IPS-11a (cell line): Measurements from ENCODE around the gene ZNF716.
"Not testable (repeated sequence)": the region's sequence is repeated elsewhere in the genome, so short reads cannot be mapped to it uniquely, and the experiment has no call there.

Experiments used
- H3K4me3 ChIP-seq: one replicate; pipeline ENCODE4 v1.5.1; 2013; ENCODE audit warnings: low read depth, low read length, control low read depth

Gene ZNF716

DNA sequence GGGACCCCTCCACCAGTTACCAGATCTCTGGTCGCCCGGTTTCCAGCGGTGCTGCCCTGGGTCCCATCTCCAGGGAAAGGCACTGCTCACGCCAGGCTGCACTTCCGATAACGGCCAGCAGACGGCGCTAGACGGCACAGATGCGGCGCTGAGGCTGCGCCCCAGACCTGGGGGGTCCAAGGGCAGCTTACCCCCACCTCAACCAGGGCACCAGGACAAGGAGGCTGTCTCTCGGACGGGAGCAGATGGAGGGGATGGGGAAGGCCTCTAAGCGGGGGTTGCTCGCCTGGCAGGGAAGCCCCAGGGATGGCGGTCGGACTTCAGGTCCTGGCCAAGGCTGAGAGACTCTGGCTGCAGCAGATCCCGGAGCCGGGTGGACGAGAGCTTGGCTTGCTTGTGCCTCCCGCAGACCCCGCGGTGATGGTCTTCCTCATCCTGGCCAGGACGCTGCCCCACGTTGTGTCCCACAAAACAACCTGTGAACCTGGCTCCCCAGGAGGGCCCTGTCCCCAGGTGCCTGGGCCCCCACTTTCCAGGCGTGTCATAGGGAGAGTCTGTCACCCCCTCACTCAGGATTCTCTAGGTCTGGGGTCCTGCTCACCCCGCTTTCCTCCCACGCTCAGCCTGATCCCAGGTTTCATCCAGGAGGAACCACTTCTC lies 23.9 kb upstream of the ZNF716 start:
- H3K4me3 ChIP-seq: no peak overlapping the region

DNA sequence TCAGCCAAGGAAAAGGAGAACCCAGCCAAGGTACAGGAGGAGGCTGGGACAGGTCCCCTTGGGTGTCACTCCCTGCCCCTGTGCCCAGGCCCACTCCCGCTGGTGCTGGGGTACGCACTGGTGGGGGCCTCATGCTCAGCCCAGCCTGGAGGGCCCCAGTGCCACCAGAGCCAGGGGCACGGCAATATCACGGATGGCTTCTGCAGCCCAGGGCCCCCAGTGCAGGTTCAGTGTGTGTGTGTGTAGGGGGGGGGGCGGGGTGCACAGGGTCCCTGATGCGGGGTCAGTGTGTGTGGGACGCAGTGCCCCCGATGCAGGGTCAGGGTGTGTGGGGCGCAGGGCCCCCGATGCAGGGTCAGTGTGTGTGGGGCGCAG lies 23.4 kb upstream of the ZNF716 start:
- no peak overlapping the region for H3K4me3 ChIP-seq

DNA sequence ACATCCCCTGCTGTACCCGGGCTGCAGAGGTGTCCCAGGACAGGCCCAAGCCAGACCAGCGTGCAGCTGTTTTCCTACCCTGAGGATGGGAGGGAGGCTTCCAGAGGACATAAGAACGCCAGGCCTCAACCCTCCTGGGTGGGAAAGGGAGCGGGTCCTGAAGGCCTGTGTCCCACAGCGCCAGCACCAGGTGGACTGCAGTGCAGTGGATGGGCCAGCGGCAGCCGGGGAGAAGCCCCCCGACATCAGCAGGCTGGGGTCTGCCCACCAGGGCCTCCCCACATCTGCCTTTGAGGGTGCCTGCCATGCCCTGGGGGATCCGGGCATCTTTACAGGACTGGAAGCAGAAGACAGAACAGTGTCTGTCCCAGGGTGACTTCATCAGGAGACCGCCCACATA lies 22.8 kb upstream of the ZNF716 start:
- H3K4me3 ChIP-seq: no peak overlapping the region

DNA sequence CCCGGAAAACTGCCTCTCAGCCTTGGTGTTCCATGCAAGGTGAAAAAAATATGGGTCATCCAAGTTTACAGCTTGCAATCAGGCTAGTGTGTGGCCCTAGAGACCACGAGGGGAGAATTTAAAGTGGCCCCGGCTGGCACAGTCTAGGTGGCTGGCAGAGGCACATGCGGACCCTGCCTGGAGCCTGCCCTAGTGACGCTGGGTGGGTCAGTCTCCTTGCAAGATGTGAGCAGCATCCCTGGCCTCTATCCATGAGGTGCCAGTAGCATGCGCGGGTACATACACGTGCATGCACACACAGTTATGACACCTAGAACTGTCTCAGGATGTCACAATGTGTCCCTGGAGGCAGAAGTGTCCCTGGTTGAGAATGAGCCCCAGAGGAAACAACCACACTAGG lies 22.4 kb upstream of the ZNF716 start:
- no peak overlapping the region for H3K4me3 ChIP-seq

DNA sequence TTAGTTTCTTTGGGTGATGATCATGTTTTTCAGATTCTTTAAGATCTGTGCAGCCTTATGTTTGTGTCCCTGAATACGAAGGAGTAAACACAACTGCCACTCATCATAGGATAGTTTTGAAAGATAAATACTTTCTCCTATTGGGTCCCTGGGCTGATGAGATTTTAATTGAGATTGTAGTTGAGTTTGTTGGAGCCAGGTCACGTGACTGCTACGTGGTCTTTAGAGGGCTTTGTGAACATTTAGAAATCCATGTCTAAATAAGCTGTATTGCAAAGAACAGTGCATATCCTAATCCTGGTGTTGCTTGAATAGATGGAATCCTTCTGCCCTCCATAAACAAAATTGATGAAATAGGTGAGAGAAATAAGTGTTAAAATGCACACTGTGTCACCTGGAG lies 17.4 kb upstream of the ZNF716 start:
- H3K4me3 ChIP-seq: no peak overlapping the region

DNA sequence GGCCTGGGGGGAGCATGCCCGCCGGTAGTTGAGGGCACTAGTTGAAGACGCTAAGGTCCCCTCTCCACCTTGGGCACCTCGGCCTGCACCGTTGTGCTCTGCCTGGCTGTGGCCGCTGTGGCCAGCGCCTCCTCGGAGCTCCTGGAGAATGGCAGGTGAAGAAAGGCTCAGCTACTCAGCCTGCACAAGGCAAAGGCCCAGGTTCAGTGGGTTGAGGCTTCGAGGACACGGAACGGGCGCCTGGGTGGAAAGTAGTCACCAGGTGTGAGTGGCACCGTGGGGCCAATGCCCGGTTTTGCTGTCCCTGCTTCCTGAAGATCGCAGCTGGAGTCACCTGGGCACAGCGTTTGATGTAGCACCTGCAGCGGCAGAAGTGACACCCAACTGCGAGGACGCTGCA lies 12.4 kb upstream of the ZNF716 start:
- no peak overlapping the region for H3K4me3 ChIP-seq

DNA sequence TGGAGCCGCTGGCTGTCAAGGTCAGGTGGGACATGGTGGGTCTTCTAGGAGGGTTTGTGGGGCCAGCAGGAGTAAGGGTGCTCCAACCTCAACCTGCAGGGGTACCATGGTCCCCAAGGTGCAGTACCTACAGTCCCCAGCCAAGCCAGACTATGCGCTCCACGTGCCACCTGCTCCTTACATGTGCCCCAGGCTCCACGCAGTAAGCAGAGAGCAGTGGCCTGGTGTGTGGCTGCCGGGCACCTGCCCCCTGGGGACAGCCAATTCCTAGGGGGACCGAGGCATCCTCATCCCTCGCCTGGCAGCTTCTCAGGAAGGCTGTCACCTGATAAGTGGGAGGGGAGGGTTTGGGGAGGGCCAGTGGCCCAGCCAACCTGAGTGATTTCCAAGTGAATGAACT lies 11.7 kb upstream of the ZNF716 start:
- H3K4me3 ChIP-seq: no peak overlapping the region

DNA sequence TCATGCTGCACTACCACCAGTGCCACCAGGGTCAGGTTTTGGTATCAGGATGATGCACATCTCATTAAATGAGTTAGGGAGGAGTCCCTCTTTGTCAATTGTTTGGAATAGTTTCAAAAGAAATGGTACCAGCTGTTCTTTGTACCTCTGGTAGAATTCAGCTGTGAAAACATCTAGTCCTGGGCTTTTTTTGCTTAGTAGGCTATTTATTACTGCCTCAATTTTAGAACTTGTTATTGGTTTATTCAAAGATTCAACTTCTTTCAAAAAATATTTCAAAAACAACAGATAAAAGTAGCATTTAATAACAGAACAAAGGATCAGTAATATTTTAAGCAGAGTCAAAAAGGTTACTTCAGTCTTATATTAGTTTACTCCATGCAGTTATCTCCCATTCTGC lies 6.4 kb upstream of the ZNF716 start:
- no peak overlapping the region for H3K4me3 ChIP-seq

DNA sequence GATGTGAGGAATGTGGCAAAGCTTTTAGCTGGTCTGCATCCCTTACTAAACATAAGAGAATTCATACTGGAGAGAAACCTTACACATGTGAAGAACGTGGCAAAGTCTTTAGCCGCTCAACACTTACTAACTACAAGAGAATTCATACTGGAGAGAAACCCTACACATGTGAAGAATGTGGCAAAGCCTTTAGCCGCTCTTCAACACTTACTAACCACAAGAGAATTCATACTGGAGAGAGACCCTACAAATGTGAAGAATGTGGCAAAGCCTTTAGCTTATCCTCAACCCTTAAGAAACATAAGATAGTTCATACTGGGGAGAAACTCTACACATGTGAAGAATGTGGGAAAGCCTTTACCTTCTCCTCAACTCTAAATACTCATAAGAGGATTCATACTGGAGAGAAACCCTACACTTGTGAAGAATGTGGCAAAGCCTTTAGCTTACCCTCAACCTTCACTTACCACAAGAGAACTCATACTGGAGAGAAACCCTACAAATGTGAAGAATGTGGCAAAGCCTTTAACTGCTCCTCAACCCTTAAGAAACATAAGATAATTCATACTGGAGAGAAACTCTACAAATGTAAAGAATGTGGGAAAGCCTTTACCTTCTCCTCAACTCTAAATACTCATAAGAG lies 19.3 kb downstream of the ZNF716 start:
- not testable (repeated sequence) for H3K4me3 ChIP-seq

DNA sequence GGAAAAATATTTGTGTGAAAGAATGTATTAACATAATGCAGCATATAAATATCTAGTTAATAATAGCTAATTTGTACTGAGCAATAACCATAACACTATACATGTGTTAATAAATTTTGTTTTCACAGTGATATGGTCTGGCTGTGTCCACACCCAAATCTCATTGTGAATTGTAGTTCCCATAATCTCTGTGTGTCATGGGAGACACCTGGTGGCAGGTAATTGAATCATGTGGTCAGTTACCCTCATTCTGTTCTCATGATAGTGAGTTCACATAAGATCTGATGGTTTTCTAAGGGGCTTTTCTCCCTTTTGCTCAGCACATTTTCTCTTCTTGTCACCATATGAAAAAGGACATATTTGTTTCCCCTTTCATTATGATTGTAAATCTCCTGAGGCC lies 30.3 kb downstream of the ZNF716 start:
- H3K4me3 ChIP-seq: not testable (repeated sequence)

DNA sequence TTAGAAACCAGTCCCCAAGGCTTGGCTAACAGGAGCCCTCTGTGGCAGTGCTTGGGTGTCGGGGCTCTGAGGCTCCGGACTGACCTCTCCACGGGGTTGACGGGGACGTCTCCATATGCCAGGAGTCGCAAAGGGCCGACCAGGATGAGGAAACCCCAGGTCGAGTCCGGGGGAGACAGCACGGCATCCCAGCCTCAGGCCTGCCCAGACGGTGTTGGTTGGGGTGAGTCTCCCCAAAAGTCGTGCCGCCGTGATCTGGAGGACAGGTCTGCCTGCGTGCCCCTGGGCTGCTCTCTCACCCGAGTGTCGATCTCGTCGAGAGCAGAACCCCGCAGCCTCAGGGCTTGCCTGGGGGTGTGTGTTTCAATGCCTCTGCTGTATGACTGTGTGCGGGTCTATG lies 35.0 kb downstream of the ZNF716 start:
- H3K4me3 ChIP-seq: not testable (repeated sequence)

DNA sequence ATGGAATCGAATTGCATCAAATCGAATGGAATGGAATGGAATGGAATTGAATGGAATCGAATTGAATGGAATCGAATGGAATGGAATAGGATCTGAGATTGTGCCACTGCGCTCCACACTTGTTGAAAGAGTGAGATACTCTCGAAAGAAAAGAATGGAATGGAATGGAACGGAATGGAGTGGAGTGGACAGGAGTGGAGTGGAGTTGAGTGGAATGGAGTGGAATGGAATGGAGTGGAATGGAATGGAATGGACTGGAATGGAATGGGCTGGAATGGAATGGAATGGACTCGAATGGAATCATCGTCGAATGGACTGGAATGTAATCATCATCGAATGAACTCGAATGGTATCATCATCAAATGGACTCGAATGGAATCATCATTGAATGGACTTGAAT lies 38.0 kb downstream of the ZNF716 start:
- H3K4me3 ChIP-seq: no peak overlapping the region

DNA sequence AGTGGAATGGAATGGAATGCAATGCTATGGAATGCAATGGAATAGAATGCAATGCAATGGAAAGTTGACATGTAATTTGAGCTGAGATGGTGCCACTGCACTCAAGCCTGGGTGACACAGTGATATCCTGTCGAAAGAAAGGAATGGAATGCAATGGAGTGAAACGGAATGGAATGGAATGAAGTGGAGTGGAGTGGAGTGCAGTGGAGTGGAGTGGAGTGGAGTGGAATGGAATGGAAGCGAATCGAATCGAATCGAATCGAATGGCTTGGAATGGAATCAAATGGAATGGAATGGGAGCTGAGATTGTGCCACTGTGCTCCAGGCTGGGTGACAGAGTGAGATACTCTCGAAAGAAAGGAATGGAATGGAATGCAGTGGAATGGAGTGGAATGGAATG lies 45.1 kb downstream of the ZNF716 start:
- not testable (repeated sequence) for H3K4me3 ChIP-seq

DNA sequence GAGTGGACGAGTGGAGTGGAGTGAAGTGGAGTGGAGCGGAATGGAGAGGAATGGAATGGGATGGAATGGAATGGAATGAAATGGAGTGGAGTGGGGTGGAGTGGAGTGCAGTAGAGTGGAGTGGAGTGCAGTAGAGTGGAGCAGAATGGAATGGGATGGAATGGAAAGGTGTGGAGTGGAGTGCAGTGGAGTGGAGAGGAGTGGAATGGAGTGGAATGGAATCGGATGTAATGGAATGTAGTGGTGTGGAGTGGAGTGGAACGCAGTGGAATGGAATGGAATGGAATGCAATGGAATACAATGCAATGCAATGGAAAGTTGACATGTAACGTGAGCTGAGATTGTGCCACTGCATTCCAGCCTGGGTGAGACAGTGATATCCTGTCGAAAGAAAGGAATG lies 46.4 kb downstream of the ZNF716 start:
- no peak overlapping the region for H3K4me3 ChIP-seq

DNA sequence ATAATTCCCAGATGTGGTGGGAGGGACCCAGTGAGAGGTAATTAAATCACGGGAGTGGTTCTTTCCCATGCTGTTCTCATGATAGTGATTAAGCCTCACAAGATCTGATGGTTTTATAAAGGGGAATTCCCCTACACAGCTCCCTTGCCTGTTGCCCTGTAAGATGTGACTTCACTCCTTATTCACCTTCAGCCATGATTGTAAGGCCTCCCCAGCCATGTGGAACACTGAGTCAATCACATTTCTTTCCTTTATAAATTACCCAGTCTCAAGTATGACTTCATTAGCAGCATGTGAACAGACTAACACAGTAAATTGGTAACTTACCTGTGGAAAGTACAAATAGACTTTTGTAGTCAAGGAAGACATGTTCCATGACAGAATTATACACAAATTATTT lies 55.2 kb downstream of the ZNF716 start:
- no peak overlapping the region for H3K4me3 ChIP-seq
